CD4-positive, alpha-beta memory T cell (primary cell): Measurements from ENCODE around the gene MYB. TPM values are rescaled to one million over a fixed set of nuclear protein-coding genes. Genes with fewer than 3 reads are reported as not detected.

Experiments used
- CTCF ChIA-PET: fragments of 350-600 bp; sonication (Branson Sonifier 250); formaldehyde crosslinking; loops from one replicate; lab custom pipeline; 2021; ENCODE audit warnings: inconsistent platforms; ENCODE audit not compliant: partially characterized antibody; lab: Charles Lee
- POLR2A ChIA-PET: fragments of 350-600 bp; sonication (Branson Sonifier 250); formaldehyde crosslinking; loops from one replicate; lab custom pipeline; 2021; ENCODE audit not compliant: partially characterized antibody; lab: Charles Lee
- DNase-seq, 5 donors: peaks; one replicate each; pipeline versions ENCODE4 v3.0.0 to v3.0.0-alpha.2; 2020 to 2022; ENCODE audit warnings: mixed read lengths in 1 of 5
- H3K27ac ChIP-seq: one replicate; pipeline ENCODE4 v1.7.0; 2013; ENCODE audit warnings: low read depth, low read length
- H3K27me3 ChIP-seq: 2 replicates; pipeline ENCODE4 v1.7.0; 2013; ENCODE audit warnings: mild to moderate bottlenecking, low read length, moderate library complexity; ENCODE audit not compliant: insufficient read depth
- H3K36me3 ChIP-seq: 2 replicates; pipeline ENCODE4 v1.7.0; 2013; ENCODE audit warnings: mild to moderate bottlenecking, low read length, moderate library complexity; ENCODE audit not compliant: insufficient read depth
- H3K4me1 ChIP-seq: 2 replicates; pipeline ENCODE4 v1.7.0; 2013; ENCODE audit warnings: mild to moderate bottlenecking, low read length, moderate library complexity; ENCODE audit not compliant: insufficient read depth
- H3K4me3 ChIP-seq, 2 donors: one replicate each; pipeline ENCODE4 v1.7.0; 2013; ENCODE audit warnings: low read length in 2 of 2, mild to moderate bottlenecking in 1 of 2
- H3K9me3 ChIP-seq, 2 donors: one replicate each; pipeline ENCODE4 v1.7.0; 2013; ENCODE audit warnings: low read length in 2 of 2, control low read depth in 1 of 2; ENCODE audit not compliant: control insufficient read depth in 1 of 2
- H3K27ac Mint-ChIP-seq, 7 donors: one replicate each; pipeline ENCODE4 v1.8.0; 2020 to 2021; ENCODE audit warnings: mixed read lengths in 7 of 7, mild to moderate bottlenecking in 6 of 7, inconsistent platforms in 3 of 7, moderate library complexity in 3 of 7
- H3K27me3 Mint-ChIP-seq, 2 donors: one replicate each; pipeline ENCODE4 v1.8.0; 2020 to 2021; ENCODE audit warnings: mixed read lengths in 2 of 2
- H3K36me3 Mint-ChIP-seq, 2 donors: one replicate each; pipeline ENCODE4 v1.8.0; 2020 to 2021; ENCODE audit warnings: mixed read lengths in 2 of 2, inconsistent platforms in 1 of 2, mild to moderate bottlenecking in 1 of 2
- H3K4me1 Mint-ChIP-seq, 4 donors: one replicate each; pipeline ENCODE4 v1.8.0; 2020 to 2021; ENCODE audit warnings: mixed read lengths in 4 of 4, mild to moderate bottlenecking in 1 of 4
- H3K4me3 Mint-ChIP-seq, 8 donors: one replicate each; pipeline ENCODE4 v1.8.0; 2020 to 2021; ENCODE audit warnings: mixed read lengths in 8 of 8, mild to moderate bottlenecking in 7 of 8, moderate library complexity in 6 of 8, inconsistent platforms in 3 of 8
- H3K9me3 Mint-ChIP-seq, 8 donors: one replicate each; pipeline ENCODE4 v1.8.0; 2020 to 2021; ENCODE audit warnings: mixed read lengths in 8 of 8, mild to moderate bottlenecking in 5 of 8, inconsistent platforms in 3 of 8, moderate library complexity in 1 of 8
- intact Hi-C: fragments of 100-400 bp; cut with micrococcal nuclease; formaldehyde crosslinking; loops from one replicate; pipeline ENCODE4 v1.15.1; 2023
- polyA plus RNA-seq, 2 donors: library from polyadenylated mRNA; unstranded; fragments of 300-500 nt; fragmentation: Illumina TruSeq; gene quantifications; one replicate each; pipeline ENCODE4 v1.2.3, GENCODE V29; 2021
- total RNA-seq, 2 experiments: library from RNA; stranded (reverse); gene quantifications; one replicate each; pipeline ENCODE4 v1.2.3, GENCODE V29; 2021

The MYB gene
- total and polyA plus RNA-seq, 4 experiments from 2014 or later: 0.31 to 4.7 (median 2.1) TPM

- H3K27ac ChIP-seq: no peak overlapping the region
- intact Hi-C loops: loop anchor here (2.0 kb wide), 1 partner anchor 1005 kb away; no protein-coding TSS in a partner anchor
- H3K9me3 Mint-ChIP-seq: no peaks in the 10 kb centered on the region
These were observed 1.1 kb upstream of the MYB start for GRCh38 chr6:135179920-135180541.

GRCh38 chr6:135181333-135182070, 394 bp downstream of the MYB start:
- peak overlapping the region; percentile 51 to 91 for H3K4me3 ChIP-seq
- Mint-ChIP-seq H3K36me3 (peaks cover 0 to 9% of the 10 kb centered on the region in 2 donors), H3K27me3 (no peaks in the 10 kb centered on the region), H3K27ac (peak overlapping the region in 6 of 7 donors; percentile 25 to 82 (median 76)), H3K4me1 (peaks cover 12 to 28% (median 17%) of the 10 kb centered on the region in 4 donors), H3K9me3 (no peaks in the 10 kb centered on the region), H3K4me3 (peak overlapping the region; percentile 87 to 96 (median 91))
- peak overlapping the region; percentile 14 for H3K27ac ChIP-seq
- no peaks in the 10 kb centered on the region for H3K36me3 ChIP-seq
- no peaks in the 10 kb centered on the region for H3K27me3 ChIP-seq
- intact Hi-C loops: loop anchor here (2.0 kb wide), 4 partner anchors 19 to 1007 kb away; no protein-coding TSS in a partner anchor
- peaks cover 12% of the 10 kb centered on the region for H3K4me1 ChIP-seq
- ChIA-PET POLR2A (interaction anchor here (1.0 to 4.3 kb wide), 9 partner anchors 29 to 1108 kb away, joined by 3 to 27 read pairs (median 4); partner anchors contain the start of genes BCLAF1 and HBS1L), CTCF (interaction anchor here (0.6 to 5.6 kb wide), 7 partner anchors 18 to 94 kb away, joined by 3 to 66 read pairs (median 12); no protein-coding TSS in a partner anchor)
- peak in 3 of 5 donors; percentile 10 to 14 (median 12) for DNase-seq
- H3K9me3 ChIP-seq: no peaks in the 10 kb centered on the region

More at GRCh38 chr6:135179920-135180541, 1.1 kb upstream of the MYB start:
- ChIA-PET POLR2A (interaction anchor here (0.9 to 4.3 kb wide), 6 partner anchors 16 to 1110 kb away, joined by 3 to 27 read pairs (median 6); partner anchors contain the start of genes BCLAF1 and HBS1L), CTCF (interaction anchor here (1.2 to 5.5 kb wide), 5 partner anchors 17 to 1110 kb away, joined by 3 to 24 read pairs (median 4); partner anchors contain the start of gene BCLAF1)
- no peaks in the 10 kb centered on the region for H3K9me3 ChIP-seq
- peak in 2 of 5 donors; percentile 5 to 8 for DNase-seq
- peak overlapping the region; percentile 79 to 93 (median 88) for H3K4me3 Mint-ChIP-seq
- H3K4me1 ChIP-seq: peaks cover 12% of the 10 kb centered on the region
- H3K36me3 ChIP-seq: no peaks in the 10 kb centered on the region
- no peaks in the 10 kb centered on the region for H3K27me3 ChIP-seq
- peak overlapping the region in 1 of 2 donors; percentile 23 for H3K4me3 ChIP-seq
- peaks cover 12 to 28% (median 17%) of the 10 kb centered on the region in 4 donors for H3K4me1 Mint-ChIP-seq
- peak overlapping the region; percentile 18 to 93 (median 60) for H3K27ac Mint-ChIP-seq
- H3K27me3 Mint-ChIP-seq: no peaks in the 10 kb centered on the region
- peaks cover 0 to 9% of the 10 kb centered on the region in 2 donors for H3K36me3 Mint-ChIP-seq

- Mint-ChIP-seq H3K27me3 (no peaks in the 10 kb centered on the region), H3K27ac (peak overlapping the region in 6 of 7 donors; percentile 25 to 82 (median 70)), H3K4me1 (peaks cover 8 to 28% (median 17%) of the 10 kb centered on the region in 4 donors), H3K9me3 (no peaks in the 10 kb centered on the region), H3K4me3 (peak overlapping the region; percentile 87 to 96 (median 92)), H3K36me3 (peaks cover 0 to 9% of the 10 kb centered on the region in 2 donors)
- Histone ChIP-seq H3K4me3 (peak overlapping the region; percentile 51 to 91), H3K27me3 (no peaks in the 10 kb centered on the region), H3K36me3 (no peaks in the 10 kb centered on the region), H3K4me1 (peaks cover 12% of the 10 kb centered on the region), H3K9me3 (no peaks in the 10 kb centered on the region), H3K27ac (peak overlapping the region; percentile 14)
- ChIA-PET CTCF (interaction anchor here (0.6 to 5.6 kb wide), 12 partner anchors 13 to 1209 kb away, joined by 3 to 66 read pairs (median 6); partner anchors contain the start of gene HBS1L), POLR2A (interaction anchor here (1.1 to 4.3 kb wide), 5 partner anchors 28 to 127 kb away, joined by 4 to 27 read pairs (median 4); partner anchors contain the start of gene HBS1L)
- intact Hi-C loops: loop anchor here (1.0 to 2.0 kb wide), 6 partner anchors 20 to 180 kb away; partner anchors contain the start of gene HBS1L
- DNase-seq: peak; percentile 7 to 56 (median 21)
These were observed 1.2 kb downstream of the MYB start for GRCh38 chr6:135182071-135183001.

GRCh38 chr6:135183002-135183531, 2.0 kb downstream of the MYB start:
- H3K9me3 Mint-ChIP-seq: no peaks in the 10 kb centered on the region
- H3K4me1 ChIP-seq: peaks cover 12% of the 10 kb centered on the region
- H3K27ac ChIP-seq: no peak overlapping the region
- H3K4me1 Mint-ChIP-seq: peaks cover 8 to 28% (median 17%) of the 10 kb centered on the region in 4 donors
- ChIA-PET CTCF (interaction anchor here (0.6 to 5.6 kb wide), 32 partner anchors 10 to 1210 kb away, joined by 3 to 66 read pairs (median 6); partner anchors contain the start of gene HBS1L), POLR2A (interaction anchor here (0.6 to 4.3 kb wide), 10 partner anchors 27 to 929 kb away, joined by 3 to 27 read pairs (median 4); partner anchors contain the start of gene HBS1L)
- H3K4me3 Mint-ChIP-seq: peak overlapping the region; percentile 87 to 96 (median 92)
- H3K27ac Mint-ChIP-seq: peak overlapping the region; percentile 17 to 87 (median 50)
- peak overlapping the region; percentile 51 to 57 for H3K4me3 ChIP-seq
- peak; percentile 35 to 67 (median 44) for DNase-seq
- H3K9me3 ChIP-seq: no peaks in the 10 kb centered on the region
- peaks cover 0 to 9% of the 10 kb centered on the region in 2 donors for H3K36me3 Mint-ChIP-seq
- no peaks in the 10 kb centered on the region for H3K36me3 ChIP-seq
- no peaks in the 10 kb centered on the region for H3K27me3 ChIP-seq
- intact Hi-C loops: loop anchor here (1.0 to 2.0 kb wide), 6 partner anchors 20 to 180 kb away; partner anchors contain the start of gene HBS1L
- H3K27me3 Mint-ChIP-seq: no peaks in the 10 kb centered on the region

- Mint-ChIP-seq H3K9me3 (no peaks in the 10 kb centered on the region), H3K27me3 (no peaks in the 10 kb centered on the region), H3K4me3 (peak overlapping the region; percentile 87 to 96 (median 92)), H3K4me1 (peaks cover 8 to 28% (median 17%) of the 10 kb centered on the region in 4 donors), H3K27ac (peak overlapping the region; percentile 17 to 87 (median 57)), H3K36me3 (peaks cover 0 to 9% of the 10 kb centered on the region in 2 donors)
- CTCF ChIA-PET: interaction anchor here (0.7 to 5.6 kb wide), 37 partner anchors 9 to 1282 kb away, joined by 3 to 66 read pairs (median 4); partner anchors contain the start of gene HBS1L
- Histone ChIP-seq H3K9me3 (no peaks in the 10 kb centered on the region), H3K4me1 (peaks cover 12% of the 10 kb centered on the region), H3K4me3 (peak overlapping the region; percentile 51 to 57), H3K27ac (no peak overlapping the region), H3K27me3 (no peaks in the 10 kb centered on the region), H3K36me3 (no peaks in the 10 kb centered on the region)
- DNase-seq: peak; percentile 65 to 79 (median 71)
- POLR2A ChIA-PET: interaction anchor here (0.6 to 4.3 kb wide), 11 partner anchors 11 to 930 kb away, joined by 3 to 27 read pairs (median 4); partner anchors contain the start of gene HBS1L
- intact Hi-C loops: loop anchor here (1.0 to 2.0 kb wide), 6 partner anchors 21 to 181 kb away; partner anchors contain the start of gene HBS1L
These were observed 2.7 kb downstream of the MYB start for GRCh38 chr6:135183532-135184440.
